22Rv1 (cell line): Measurements from ENCODE around the gene MTOR.
"Not testable (repeated sequence)": the region's sequence is repeated elsewhere in the genome, so short reads cannot be mapped to it uniquely, and the experiment has no call there.

Experiments
- ZFX ChIP-seq: fragments of 450-650 bp; IDR thresholded peaks from 2 replicates; pipeline ENCODE4 v1.6.1; 2017; ENCODE audit warnings: antibody characterized with exemption, borderline replicate concordance
- TF ChIP-seq, protein P1 (sequence below): fragments of 450-650 bp; IDR thresholded peaks from 2 replicates; pipeline ENCODE4 v1.5.1; 2017; ENCODE audit warnings: mild to moderate bottlenecking

DNA sequence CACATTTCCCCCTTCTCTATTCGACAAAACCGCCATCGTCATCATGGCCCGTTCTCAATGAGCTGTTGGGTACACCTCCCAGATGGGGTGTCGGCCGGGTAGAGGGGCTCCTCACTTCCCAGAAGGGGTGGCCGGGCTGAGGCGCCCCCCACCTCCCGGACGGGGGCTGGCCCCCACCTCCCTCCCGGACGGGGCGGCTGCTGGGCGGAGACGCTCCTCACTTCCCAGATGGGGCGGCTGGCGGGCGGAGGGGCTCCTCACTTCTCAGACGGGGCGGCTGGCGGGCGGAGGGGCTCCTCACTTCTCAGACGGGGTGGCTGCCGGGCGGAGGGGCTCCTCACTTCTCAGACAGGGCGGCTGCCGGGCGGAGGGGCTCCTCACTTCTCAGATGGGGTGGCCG, 43.2 kb upstream of the MTOR start:
- TF ChIP-seq, protein P1, sequence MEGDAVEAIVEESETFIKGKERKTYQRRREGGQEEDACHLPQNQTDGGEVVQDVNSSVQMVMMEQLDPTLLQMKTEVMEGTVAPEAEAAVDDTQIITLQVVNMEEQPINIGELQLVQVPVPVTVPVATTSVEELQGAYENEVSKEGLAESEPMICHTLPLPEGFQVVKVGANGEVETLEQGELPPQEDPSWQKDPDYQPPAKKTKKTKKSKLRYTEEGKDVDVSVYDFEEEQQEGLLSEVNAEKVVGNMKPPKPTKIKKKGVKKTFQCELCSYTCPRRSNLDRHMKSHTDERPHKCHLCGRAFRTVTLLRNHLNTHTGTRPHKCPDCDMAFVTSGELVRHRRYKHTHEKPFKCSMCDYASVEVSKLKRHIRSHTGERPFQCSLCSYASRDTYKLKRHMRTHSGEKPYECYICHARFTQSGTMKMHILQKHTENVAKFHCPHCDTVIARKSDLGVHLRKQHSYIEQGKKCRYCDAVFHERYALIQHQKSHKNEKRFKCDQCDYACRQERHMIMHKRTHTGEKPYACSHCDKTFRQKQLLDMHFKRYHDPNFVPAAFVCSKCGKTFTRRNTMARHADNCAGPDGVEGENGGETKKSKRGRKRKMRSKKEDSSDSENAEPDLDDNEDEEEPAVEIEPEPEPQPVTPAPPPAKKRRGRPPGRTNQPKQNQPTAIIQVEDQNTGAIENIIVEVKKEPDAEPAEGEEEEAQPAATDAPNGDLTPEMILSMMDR = not testable (repeated sequence)
- not testable (repeated sequence) for TF ChIP-seq ZFX
